ENCODE data around the gene MAML1. TPM values are rescaled to one million over a fixed set of nuclear protein-coding genes. Genes with fewer than 3 reads are reported as not detected.

The MAML1 gene
- total RNA-seq, 2 donors from 2014 or later, result 18.1 to 18.2 TPM

GRCh38 chr5:179812135-179812825 is 79.7 kb downstream of the MAML1 start:
- ATAC-seq (no peak), DNase-seq (no peak)
- 92 to 94% methylated on average over 20 to 27 of the region's 27 CpGs for WGBS, 2 donors
- Histone ChIP-seq H3K27me3 (no peaks in the 10 kb centered on the region), H3K9me3 (no peaks in the 10 kb centered on the region), H3K4me3 (no peak overlapping the region), H3K4me1 (peaks cover 14% of the 10 kb centered on the region), H3K36me3 (replicated peaks in 1 of 2; ENCODE audit: insufficient read depth in 1 of 2, low read depth in 2 of 2) (no peaks in the 10 kb centered on the region), H3K27ac (no peak overlapping the region)
- TF ChIP-seq CTCF (IDR thresholded peaks at IDR 0.05) (no peak), POLR2A (IDR thresholded peaks at IDR 0.05) (no peak)
- intact Hi-C loops (cut with DNase I), result no loop called here

DNA sequence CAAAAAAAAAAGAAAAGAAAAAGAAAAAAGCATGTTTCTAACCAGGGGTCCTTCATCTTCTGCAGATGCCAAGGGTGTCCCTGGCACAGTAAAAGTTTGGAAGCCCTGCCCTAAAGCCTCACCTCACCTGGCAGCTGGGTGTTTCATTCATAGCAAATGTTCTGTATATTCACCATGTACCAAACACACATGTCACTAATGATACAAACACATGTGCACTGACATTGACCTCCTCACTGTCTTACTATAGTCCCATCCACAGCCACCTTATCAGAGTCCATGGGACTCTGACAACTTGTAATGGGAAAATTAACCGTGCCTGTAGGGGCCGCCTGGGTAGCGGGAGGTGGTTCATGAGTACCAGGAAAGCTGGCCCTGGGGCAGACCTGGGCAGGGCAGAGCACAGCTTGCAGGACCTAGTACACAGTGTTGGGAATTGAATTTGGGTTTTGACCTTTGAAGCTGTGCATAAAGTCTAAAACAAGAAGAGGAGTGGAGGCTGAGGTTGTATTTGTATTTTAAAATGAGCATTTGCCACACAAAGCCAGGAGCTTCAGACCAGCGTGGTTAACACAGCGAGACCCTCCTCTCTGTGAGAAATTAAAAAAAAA is 80.5 kb downstream of the MAML1 start:
- 87 to 88% methylated on average over 5 of the region's 5 CpGs for WGBS, 2 donors
- Histone ChIP-seq H3K27ac (no peak overlapping the region), H3K36me3 (replicated peaks in 1 of 2; ENCODE audit: insufficient read depth in 1 of 2, low read depth in 2 of 2) (no peaks in the 10 kb centered on the region), H3K4me1 (peaks cover 14% of the 10 kb centered on the region), H3K9me3 (no peaks in the 10 kb centered on the region), H3K4me3 (no peak overlapping the region), H3K27me3 (no peaks in the 10 kb centered on the region)
- ATAC-seq (no peak), DNase-seq (no peak)
- intact Hi-C loops (cut with DNase I), result no loop called here
- no peak for TF ChIP-seq CTCF (IDR thresholded peaks at IDR 0.05)
- no peak for TF ChIP-seq POLR2A (IDR thresholded peaks at IDR 0.05)

- 77 to 87% methylated on average over 3 of the region's 3 CpGs for WGBS, 2 donors
- DNase-seq (no peak), ATAC-seq (no peak)
- H3K9me3 ChIP-seq, result no peaks in the 10 kb centered on the region
- H3K36me3 ChIP-seq (replicated peaks in 1 of 2; ENCODE audit: insufficient read depth in 1 of 2, low read depth in 2 of 2), result no peaks in the 10 kb centered on the region
- no peak overlapping the region for H3K4me3 ChIP-seq
- H3K27me3 ChIP-seq, result no peaks in the 10 kb centered on the region
- H3K27ac ChIP-seq, result no peak overlapping the region
- intact Hi-C loops (cut with DNase I), result no loop called here
- TF ChIP-seq CTCF (IDR thresholded peaks at IDR 0.05) (no peak), POLR2A (IDR thresholded peaks at IDR 0.05) (no peak)
- H3K4me1 ChIP-seq, result peaks cover 20% of the 10 kb centered on the region
These were observed 81.5 kb downstream of the MAML1 start for GRCh38 chr5:179814090-179814489.

DNA sequence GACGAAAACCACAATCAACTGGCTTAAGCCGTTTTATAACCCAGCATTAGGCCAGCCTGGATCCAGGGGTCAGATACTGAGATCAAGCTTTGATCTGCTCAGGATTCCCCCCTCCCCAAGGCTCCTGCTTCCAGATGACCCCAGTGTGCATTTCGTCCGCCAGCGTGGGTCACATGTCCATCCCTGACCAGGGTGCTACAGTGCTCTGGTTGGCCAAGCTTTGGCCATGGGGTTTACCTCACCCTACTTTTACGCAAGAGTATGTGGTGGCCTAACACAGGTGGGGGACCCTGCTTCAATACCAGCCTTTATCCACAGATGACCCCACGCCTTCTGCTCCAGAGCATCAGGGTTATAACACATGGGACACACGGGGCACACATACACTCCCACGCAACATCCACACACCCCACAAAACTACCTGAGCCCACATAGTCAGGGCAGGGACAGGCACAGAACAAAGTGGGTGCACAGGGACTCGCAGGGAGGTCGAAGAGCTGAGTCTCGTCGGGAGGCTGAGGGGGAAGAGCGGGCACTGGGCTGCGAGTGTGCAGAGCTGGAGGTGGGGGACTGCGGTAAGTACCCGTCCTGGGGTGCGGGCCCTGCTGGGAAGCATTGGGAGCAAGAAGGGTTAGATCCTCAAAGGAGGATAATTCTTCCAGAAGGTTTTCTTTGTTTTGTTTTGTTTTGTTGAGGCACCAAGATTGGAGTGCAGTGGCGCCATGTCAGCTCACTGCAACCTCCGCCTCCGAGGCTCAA is 83.0 kb downstream of the MAML1 start:
- H3K4me1 ChIP-seq, result peaks cover 34% of the 10 kb centered on the region
- no peaks in the 10 kb centered on the region for H3K27me3 ChIP-seq
- H3K36me3 ChIP-seq (replicated peaks in 1 of 2; ENCODE audit: insufficient read depth in 1 of 2, low read depth in 2 of 2), result no peaks in the 10 kb centered on the region
- DNase-seq (no peak), ATAC-seq (no peak)
- no peaks in the 10 kb centered on the region for H3K9me3 ChIP-seq
- intact Hi-C loops (cut with DNase I), result no loop called here
- H3K4me3 ChIP-seq, result no peak overlapping the region
- TF ChIP-seq CTCF (IDR thresholded peaks at IDR 0.05) (no peak), POLR2A (IDR thresholded peaks at IDR 0.05) (no peak)
- no peak overlapping the region for H3K27ac ChIP-seq
- WGBS, 2 donors, result 93 to 95% methylated on average over 18 to 21 of the region's 21 CpGs

Measured in body of pancreas (tissue), 4 donors.